Ishikawa (cell line): Measurements from ENCODE around the gene RASGEF1B.

Experiments
- CEBPB ChIP-seq: IDR thresholded peaks from 2 replicates; pipeline ENCODE4 v1.6.1; 2012
- CREB1 ChIP-seq: IDR thresholded peaks from 2 replicates; pipeline ENCODE4 v1.6.1; 2012; ENCODE audit warnings: low read depth
- EGR1 ChIP-seq: IDR thresholded peaks from 2 replicates; pipeline ENCODE4 v1.6.1; 2012
- EP300 ChIP-seq: IDR thresholded peaks from 2 replicates; pipeline ENCODE4 v1.6.1; 2012; ENCODE audit warnings: borderline replicate concordance
- FOXM1 ChIP-seq: IDR thresholded peaks from 2 replicates; pipeline ENCODE4 v1.6.1; 2012; ENCODE audit warnings: low read depth, borderline replicate concordance
- NFIC ChIP-seq: IDR thresholded peaks from 2 replicates; pipeline ENCODE4 v1.6.1; 2012
- RAD21 ChIP-seq: IDR thresholded peaks from 2 replicates; pipeline ENCODE4 v1.6.1; 2012; ENCODE audit warnings: low read depth
- TAF1 ChIP-seq: IDR thresholded peaks from 2 replicates; pipeline ENCODE4 v1.6.1; 2012; ENCODE audit warnings: low read depth, mild to moderate bottlenecking
- TCF12 ChIP-seq: IDR thresholded peaks from 2 replicates; pipeline ENCODE4 v1.6.1; 2012; ENCODE audit warnings: low read depth
- TEAD4 ChIP-seq: IDR thresholded peaks from 2 replicates; pipeline ENCODE4 v1.6.1; 2012
- YY1 ChIP-seq: IDR thresholded peaks from 2 replicates; pipeline ENCODE4 v1.6.1; 2012; ENCODE audit warnings: low read depth
- ZBTB7A ChIP-seq: IDR thresholded peaks from 2 replicates; pipeline ENCODE4 v1.6.1; 2012; ENCODE audit warnings: low read depth
- TF ChIP-seq, protein P1 (sequence below): IDR thresholded peaks from 2 replicates; pipeline ENCODE4 v1.6.1; 2012; ENCODE audit warnings: low read depth, mild to moderate bottlenecking
- TF ChIP-seq, protein P2 (sequence below): IDR thresholded peaks from 2 replicates; pipeline ENCODE4 v1.6.1; 2012
- TF ChIP-seq, protein P3 (sequence below): IDR thresholded peaks from 2 replicates; pipeline ENCODE4 v1.6.1; 2012

The RASGEF1B gene

DNA sequence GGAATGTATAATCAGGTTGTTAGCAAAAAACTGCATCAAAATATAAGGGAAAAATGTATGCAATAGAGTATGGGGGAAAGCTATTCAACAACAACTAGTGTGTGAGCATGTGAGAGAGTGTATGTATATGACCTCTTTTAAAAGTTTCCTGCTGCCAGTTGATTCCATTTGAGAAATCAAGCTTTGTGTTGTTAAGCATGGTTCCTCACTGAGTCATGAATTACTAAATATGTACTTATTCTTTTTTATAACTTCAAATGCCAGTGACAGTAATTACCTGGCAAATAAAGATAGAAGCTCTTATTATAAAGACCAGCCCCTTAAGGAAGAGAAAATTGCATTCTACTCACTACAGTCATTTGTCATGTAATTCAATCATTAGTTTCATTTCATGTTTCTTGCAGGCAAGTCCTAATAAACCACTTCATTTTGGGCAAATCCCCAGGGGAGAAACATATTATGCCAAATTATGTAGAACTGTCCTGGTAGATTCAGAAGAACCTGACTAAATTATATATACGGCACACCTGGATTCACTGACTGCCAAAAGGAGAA lies 19.2 kb downstream of the RASGEF1B start:
- TF ChIP-seq TAF1 (no peak), CEBPB (no peak), YY1 (no peak), TEAD4 (no peak), EGR1 (no peak), ZBTB7A (no peak), FOXM1 (no peak), RAD21 (no peak), NFIC (no peak), EP300 (no peak)
- TF ChIP-seq, protein P1, sequence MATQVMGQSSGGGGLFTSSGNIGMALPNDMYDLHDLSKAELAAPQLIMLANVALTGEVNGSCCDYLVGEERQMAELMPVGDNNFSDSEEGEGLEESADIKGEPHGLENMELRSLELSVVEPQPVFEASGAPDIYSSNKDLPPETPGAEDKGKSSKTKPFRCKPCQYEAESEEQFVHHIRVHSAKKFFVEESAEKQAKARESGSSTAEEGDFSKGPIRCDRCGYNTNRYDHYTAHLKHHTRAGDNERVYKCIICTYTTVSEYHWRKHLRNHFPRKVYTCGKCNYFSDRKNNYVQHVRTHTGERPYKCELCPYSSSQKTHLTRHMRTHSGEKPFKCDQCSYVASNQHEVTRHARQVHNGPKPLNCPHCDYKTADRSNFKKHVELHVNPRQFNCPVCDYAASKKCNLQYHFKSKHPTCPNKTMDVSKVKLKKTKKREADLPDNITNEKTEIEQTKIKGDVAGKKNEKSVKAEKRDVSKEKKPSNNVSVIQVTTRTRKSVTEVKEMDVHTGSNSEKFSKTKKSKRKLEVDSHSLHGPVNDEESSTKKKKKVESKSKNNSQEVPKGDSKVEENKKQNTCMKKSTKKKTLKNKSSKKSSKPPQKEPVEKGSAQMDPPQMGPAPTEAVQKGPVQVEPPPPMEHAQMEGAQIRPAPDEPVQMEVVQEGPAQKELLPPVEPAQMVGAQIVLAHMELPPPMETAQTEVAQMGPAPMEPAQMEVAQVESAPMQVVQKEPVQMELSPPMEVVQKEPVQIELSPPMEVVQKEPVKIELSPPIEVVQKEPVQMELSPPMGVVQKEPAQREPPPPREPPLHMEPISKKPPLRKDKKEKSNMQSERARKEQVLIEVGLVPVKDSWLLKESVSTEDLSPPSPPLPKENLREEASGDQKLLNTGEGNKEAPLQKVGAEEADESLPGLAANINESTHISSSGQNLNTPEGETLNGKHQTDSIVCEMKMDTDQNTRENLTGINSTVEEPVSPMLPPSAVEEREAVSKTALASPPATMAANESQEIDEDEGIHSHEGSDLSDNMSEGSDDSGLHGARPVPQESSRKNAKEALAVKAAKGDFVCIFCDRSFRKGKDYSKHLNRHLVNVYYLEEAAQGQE = no peak
- TF ChIP-seq, protein P2, sequence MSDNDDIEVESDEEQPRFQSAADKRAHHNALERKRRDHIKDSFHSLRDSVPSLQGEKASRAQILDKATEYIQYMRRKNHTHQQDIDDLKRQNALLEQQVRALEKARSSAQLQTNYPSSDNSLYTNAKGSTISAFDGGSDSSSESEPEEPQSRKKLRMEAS = no peak
- TF ChIP-seq, protein P3, sequence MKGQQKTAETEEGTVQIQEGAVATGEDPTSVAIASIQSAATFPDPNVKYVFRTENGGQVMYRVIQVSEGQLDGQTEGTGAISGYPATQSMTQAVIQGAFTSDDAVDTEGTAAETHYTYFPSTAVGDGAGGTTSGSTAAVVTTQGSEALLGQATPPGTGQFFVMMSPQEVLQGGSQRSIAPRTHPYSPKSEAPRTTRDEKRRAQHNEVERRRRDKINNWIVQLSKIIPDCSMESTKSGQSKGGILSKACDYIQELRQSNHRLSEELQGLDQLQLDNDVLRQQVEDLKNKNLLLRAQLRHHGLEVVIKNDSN = no peak

DNA sequence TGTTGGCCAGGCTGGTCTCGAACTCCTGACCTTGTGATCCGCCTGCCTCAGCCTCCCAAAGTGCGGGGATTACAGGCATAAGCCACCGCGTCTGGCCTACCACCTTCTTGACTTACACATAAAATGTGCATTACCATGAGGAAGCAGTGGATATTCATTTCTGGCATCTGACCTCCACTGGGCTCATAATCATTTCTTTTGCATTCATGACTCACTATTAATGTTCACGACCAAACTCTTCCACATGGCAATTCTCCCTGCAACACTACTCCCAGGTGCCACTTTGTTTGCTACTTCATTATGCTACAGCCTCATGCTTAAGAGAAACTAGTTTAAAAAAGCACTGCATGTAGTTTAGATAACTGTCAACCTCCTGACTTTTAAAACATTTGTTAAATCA lies 22.7 kb downstream of the RASGEF1B start:
- TF ChIP-seq YY1 = no peak
- TF ChIP-seq TAF1 = no peak
- no peak for TF ChIP-seq TEAD4
- TF ChIP-seq FOXM1 = no peak
- TF ChIP-seq, protein P3 = no peak
- TF ChIP-seq EP300 = no peak
- no peak for TF ChIP-seq NFIC
- TF ChIP-seq EGR1 = no peak
- TF ChIP-seq, protein P2 = no peak
- TF ChIP-seq RAD21 = no peak
- TF ChIP-seq, protein P1 = no peak
- no peak for TF ChIP-seq CEBPB
- no peak for TF ChIP-seq TCF12
- TF ChIP-seq CREB1 = no peak
- TF ChIP-seq ZBTB7A = no peak

DNA sequence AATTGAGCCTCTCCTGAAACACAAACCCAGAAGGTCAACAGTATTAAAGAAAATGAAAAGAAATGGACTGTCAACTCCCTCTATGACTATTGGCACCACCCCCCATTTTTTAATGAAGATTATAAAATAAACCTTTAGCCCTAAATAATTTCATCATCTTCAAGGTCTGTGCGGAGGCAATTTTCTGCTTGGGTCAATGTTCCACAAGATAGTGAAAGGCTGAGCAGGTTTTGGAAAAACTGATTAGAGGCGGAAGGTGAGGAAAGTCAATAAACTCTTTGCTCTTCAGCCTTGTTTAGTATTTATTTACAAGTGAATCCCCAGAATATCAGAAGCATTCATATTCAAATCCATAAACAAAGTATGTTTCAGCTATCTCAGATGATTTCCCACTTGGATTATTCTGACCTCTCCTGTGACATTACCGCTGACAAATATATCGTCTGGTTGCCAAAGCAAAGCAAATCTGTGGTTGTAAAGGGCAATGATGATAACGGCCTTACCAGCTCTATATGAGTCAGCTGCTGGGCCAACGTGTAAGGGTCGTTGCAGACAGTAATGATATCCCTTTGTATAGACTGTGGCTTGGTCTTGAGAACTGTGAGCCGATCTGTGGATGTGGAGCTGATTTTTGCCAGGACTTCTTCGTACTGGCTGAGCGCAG lies 24.0 kb downstream of the RASGEF1B start:
- TF ChIP-seq FOXM1 (no peak), EP300 (no peak), TCF12 (no peak), TAF1 (no peak), NFIC (no peak), YY1 (no peak), TEAD4 (no peak), CEBPB (no peak), ZBTB7A (no peak), RAD21 (no peak), CREB1 (no peak), EGR1 (no peak)
- TF ChIP-seq, protein P1 = no peak
- TF ChIP-seq, protein P2 = no peak
- TF ChIP-seq, protein P3 = no peak
